Suprapubic skin (tissue), 3 donors: Measurements from ENCODE around the gene NXPE2.
"Not testable (repeated sequence)": the region's sequence is repeated elsewhere in the genome, so short reads cannot be mapped to it uniquely, and the experiment has no call there.

Experiments
- CTCF ChIP-seq, 2 donors: fragments of 200-600 bp in 1 of 2; fragments of 450-650 bp in 1 of 2; sonication (generic) in 1 of 2; IDR thresholded peaks; one replicate each; pipeline ENCODE4 v1.5.1; 2016 to 2019; ENCODE audit warnings: antibody characterized with exemption in 2 of 2, mild to moderate bottlenecking in 1 of 2, moderate library complexity in 1 of 2
- EP300 ChIP-seq: sonication (generic); formaldehyde crosslinking; IDR thresholded peaks from one replicate; pipeline ENCODE4 v1.6.1; 2017; ENCODE audit warnings: antibody characterized with exemption

GRCh38 chr11:114631445-114631965, 46.8 kb upstream of the NXPE2 start:
- TF ChIP-seq CTCF (IDR thresholded peaks at IDR 0.05); EP300: not testable (repeated sequence)
